Femur (tissue), 1 donor: ENCODE measurements around the gene SH2D3C.

ENCODE experiments used
- DNase-seq: peaks from one replicate; pipeline ENCODE4 v3.0.0-alpha.2; 2017

Gene SH2D3C

DNA sequence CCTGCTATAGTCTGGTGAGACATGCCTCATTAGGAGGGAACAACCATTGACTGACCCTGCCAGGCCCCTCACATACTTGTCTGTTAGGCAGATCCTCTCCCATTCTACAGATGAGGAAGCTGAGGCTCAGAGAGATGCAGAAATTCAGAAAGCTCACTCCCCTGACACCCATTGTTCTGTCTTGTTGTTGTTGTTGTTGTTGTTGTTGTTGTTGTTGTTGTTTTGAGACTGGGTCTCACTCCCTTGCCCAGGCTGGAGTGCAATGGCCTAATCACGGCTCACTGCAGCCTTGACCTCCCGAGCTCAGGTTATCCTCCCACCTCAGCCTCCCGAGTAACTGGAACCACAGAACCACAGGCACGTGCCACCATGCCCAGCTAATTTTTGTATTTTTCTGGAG is 84.8 kb downstream of the SH2D3C start:
- DNase-seq = no peak

DNA sequence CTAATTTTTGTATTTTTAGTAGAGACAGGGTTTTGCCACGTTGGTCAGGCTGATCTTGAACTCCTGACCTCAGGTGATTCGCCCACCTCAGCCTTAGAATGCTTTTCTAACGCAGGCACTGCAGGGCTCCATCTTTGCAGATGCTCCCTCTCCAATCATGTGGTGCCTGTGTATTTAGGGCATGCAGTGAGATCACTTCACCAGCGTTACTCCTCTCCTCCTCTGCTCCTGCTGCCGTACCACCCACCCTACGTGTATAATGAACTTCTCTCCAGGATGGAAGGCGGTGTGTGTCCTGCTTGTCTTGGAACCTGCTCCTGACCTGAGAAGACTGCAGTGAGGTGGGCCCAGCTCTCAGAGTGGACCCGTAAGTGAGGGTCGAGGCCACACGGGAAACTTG is 85.3 kb downstream of the SH2D3C start:
- no peak for DNase-seq

DNA sequence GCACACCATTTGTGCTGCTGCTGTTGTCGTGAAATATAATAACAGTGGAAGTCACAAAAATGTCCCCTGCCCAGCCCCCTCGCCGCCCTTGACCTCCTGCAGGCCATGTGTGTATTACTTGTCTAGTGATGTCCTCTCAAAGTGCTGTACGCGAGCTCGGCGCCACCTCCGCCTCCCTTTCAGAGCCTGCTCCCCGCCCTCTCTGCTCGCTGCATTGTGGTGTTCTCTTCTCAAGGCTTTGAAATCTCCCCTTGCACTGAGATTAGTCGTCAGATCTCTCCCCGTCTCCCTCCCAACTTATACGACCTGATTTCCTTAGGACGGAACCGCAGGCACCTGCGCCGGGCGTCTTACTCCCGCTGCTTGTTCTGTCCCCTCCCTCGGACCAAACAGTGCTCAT is 86.4 kb downstream of the SH2D3C start:
- no peak for DNase-seq

DNA sequence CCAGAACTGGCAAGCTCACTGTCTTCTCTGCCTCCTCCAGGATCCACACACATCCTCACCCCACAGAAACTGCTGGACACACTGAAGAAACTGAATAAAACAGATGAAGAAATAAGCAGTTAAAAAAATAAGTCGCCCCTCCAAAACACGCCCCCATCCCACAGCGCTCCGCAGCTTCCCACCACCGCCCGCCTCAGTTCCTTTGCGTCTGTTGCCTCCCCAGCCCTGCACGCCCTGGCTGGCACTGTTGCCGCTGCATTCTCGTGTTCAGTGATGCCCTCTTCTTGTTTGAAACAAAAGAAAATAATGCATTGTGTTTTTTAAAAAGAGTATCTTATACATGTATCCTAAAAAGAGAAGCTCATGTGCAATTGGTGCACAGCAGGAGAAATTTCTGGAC is 87.7 kb downstream of the SH2D3C start:
- DNase-seq = no peak

DNA sequence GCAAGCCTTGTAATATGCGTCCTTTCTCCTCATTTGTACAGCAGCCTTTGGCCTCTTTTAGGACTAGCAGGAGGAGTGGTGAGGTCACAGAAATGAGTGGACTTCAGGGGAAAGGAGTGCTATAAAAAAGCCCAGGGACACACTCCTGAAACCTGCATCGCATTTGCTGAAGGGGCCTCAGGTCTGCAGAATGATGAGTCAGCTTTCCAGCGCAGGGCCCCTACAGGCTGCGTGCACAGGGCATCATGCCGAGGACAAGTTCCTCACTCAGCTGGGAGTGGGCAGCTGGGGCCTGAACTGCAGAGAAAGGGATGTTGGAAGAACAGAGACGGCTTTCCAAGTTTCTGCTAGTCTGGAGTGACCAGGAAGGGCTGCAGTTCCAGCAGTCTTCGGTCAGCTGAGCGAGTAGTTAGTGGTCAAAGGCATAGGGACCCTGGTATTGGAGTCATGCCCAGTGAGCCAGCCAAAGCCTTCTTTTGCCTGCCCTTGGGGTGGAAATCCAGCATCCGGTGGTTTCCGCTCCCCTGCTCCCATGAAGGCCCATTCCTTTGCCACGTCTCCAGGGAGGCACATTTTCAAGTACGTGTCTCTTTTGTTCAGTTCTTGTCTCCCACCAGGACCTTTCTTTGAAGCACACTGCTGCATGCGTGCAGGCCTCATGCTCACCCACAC is 89.0 kb downstream of the SH2D3C start:
- DNase-seq = no peak
